GM04504 (cell line): ENCODE data around the gene CASTOR1.

ENCODE experiments used
- DNase-seq: peaks from one replicate; pipeline ENCODE4 v3.0.0-alpha.2; 2012; ENCODE audit warnings: low read depth

Gene CASTOR1

DNA sequence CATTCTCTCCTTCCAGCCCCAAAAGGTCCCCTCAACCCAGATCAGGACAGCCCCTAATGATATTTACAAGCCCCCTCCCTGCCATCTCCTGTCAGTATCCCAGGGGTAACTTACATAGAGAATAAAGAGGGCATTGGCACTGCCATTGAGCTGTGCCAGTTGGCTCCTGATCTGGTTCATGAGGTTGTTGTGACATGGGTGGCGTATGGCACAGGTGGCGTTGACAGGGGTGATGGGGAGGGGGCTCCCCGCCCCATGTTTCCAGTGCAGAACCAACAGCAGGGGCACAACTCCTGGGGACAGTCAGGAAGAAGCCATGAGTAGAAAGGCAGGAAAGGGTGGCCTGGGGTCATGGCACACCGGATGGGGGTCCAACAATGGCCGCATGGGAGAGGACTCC lies 44.7 kb downstream of the CASTOR1 start:
- DNase-seq, result no peak

DNA sequence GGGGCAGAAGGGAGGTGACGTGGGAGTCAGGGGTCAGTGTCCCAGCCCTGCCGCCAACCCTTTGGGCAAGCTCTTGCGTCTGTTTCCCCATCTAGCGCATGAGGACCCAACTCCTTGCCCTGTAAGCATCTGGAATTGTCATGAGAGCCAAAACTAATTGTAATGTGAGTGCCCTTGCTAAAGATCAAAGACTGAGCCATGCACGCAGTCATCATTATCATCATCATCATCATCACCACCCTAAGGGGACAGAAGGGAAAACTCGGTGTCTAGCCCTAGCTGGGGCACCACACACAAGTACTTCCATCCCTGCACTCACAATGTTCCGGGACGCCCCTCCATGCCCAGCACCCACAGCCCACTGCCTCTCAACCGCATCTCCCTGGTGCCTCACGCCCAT lies 45.2 kb downstream of the CASTOR1 start:
- DNase-seq, result no peak

DNA sequence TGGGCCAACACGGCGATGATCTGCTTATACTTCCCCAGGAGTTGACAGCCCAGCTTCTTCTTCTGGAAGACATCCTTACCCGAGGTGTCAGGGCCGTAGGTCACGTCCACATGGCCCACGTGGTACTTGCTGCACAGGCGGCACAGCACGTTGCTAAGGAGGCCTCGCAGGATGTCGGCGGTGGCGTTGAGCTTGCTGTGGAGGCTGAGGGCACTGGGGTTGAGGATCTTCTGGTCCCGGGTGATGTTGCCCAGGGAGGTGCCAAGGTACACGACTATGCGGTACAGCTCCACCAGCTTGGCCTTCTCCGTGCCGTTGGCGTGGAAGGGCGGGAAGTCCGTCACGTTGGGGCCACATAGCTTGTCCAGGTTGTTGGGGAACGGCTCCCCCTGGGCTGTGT lies 45.6 kb downstream of the CASTOR1 start:
- DNase-seq, result no peak

DNA sequence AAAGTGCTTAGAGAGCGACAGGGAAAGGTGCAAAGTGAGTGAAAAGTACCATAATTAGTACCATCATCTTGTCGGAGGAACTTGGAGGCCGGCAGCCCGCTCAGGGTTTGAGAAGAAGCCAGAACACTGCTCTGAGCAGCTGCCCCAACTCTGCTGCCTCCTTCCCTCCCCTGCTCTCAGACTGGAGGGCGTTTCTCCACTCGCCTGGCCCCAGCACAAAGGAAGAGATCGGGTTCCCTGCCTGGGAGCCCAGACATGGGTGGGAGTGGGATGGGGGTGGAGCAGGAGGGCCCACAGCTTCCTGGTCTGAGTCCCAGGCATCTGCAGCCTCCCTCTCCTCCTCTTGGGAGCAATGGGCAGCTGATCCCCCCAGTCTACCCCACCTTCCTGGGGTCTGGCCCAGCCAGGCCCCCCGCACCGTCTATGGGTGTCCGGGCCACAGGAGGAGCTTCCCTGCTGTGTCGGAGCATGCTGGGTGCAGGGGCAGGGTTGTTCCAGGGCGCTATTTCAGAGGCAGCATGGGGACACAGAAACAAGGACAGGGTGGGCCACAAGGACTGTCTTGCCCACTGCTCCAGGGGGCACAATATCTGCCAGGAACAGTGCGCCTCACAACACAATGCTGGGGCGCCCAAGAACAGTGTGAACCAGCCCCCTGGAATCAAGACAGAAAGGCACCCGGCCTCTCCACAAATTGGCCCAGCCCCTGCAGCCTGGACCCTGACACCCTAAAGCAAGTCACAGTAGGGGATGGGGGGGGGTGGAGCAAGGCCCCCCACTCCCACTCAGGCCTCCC lies 47.5 kb downstream of the CASTOR1 start:
- DNase-seq, result no peak

DNA sequence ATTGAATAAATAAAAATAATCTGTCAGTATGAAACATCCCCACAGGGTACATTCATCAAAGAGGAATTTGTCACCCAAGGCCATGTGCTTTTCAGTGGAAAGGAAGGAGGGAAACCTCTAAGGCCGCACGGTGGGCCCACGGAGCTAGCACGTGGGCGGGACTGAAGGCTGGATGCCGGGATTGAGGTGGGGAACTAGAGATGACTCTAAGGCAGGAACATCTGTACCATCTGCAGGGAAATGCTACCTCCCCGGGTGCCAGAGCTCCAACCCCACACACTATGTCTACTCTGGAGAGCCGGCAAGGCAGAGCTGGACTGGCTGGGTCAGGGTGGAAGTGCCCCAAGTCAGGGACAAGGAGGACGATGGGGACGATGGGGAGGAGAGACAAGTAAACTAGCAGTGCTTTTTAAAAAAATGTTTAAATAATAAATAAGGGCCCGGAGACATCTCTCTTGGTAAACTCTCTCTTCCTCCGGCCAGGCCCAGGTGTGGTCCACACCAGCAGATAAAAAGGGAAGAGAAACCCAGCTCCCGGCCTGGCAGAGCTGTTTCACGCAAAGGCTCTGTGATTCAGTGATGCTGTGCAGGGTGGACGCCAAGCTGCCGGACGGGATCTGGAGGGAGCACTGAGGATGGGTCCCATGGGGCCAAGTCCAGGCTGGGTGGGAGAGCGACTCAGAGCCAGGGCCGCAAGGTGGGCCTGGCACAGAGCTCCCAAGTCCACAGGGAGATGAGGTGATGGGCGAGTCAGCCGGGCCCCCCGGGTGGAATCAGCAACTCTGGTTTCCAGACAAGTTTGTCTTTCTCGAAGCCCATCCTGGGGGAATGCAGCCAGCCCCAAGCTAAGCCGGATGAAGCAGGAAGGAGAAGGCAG lies 48.5 kb downstream of the CASTOR1 start:
- no peak for DNase-seq

DNA sequence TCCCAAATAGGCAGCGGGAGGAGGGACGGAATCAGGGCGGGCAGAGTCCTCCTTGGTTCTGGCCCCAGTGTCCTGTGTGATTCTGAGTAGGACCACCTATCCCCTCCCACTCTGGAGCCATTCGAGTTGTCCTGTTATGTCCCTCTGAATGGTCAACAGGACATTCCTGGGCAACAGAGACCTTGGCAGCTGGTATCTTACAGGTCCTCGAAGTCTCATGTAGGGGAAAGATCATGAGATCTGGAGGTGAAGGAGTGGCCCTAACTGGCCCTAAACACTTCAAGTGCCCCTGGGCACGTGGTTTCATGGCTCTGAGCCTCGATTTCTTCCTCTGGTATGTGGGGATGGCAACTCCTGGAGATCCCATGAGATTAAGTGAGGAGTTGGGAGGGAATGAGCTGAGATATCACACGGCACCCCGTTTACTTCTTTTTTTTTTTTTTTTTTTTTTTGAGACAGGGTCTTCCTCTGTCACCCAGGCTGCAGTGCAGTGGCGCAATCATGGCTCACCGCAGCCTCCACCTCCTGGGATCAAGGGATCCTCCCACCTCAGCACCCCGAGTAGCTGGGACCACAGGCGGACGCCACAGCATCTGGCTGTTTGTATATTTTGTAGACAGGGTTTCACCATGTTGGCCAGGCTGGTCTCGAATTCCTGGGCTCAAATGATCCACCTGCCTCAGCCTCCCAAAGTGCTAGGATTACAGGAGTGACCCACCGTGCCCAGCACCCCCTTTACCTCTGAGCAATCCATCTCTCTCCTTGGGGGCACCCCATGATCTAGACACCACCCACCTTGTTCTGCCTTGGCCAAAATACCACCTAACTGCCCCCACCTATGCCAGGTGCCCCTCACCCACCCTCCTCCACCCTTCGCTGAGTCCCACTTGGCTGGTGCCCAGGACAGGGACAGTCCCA lies 49.6 kb downstream of the CASTOR1 start:
- no peak for DNase-seq

DNA sequence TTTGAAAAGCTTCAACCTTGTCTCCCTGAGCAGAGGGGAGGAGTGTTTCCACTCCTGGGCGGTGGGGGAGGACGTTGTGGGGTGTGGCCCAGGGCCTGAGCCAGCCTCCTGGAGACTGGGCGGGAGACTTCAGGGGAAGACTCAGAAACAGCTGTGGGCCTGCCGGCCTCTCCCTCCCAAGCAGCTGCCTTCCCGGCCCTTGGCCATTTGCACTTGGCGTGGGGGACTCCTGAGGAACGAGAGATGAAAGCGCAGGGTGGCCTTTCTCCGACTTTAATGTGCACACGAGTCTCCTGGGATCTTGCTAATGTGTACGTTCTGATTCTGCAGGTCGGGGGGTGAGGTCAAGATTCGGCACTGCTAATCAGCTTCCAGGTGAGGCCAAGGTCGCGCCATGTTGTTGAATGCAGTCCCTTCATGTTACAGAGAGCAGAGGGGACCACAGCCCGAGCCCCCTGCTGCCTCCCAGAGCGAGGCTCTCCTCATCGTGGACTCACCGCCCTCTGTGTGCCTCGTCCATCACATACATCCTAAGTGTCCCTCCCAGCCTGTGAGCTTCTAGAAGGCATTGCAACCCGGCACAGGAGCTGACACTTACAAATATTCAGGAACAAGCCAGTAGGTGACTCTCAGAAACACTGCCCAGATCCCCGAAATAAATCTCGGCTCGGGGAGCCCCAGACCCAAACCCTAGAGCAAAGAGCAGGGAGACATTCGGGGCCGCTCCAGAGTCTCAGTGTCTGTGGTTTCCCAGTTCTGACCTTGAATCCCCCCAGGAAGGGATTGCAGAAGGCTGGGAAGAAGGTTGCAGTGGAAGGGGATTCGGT lies 50.4 kb downstream of the CASTOR1 start:
- DNase-seq, result no peak

DNA sequence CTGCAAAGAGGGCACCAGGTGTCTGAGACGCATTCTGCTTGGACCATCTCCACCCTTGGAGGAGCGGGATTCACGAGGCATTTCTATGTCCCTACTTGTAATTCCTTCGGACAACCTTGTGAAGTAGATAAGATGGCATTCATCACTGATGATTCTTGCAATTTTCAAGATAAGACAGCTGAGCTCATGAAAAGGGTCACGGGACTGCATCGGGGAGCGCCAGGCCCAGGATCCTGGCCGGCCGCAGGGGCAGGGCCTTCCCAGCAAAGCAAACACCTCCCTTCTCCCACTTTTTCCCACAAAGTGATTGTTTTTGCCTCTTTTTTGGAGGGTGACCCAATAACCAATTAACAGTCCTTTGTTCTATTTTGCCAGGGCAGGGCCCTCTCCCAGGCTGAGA lies 51.2 kb downstream of the CASTOR1 start:
- no peak for DNase-seq

DNA sequence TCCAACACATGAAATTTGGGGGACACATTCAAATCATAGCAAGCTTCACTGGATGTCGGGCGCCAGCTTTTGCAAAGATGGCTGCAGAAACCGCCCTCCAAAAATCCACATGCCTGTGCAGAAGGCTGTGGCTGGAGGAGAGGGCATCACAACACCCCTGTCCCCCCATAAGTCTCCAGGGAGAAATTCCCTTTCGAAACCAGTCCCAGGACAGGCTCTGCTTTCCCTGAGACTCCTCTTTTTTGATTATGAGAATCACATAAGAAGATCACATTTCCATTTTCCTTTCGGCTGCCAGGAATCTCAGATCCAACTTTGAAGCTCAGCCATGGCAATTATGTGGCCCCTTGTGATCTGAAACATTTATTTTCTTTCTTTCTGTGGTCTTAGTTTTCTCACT lies 52.4 kb downstream of the CASTOR1 start:
- no peak for DNase-seq

DNA sequence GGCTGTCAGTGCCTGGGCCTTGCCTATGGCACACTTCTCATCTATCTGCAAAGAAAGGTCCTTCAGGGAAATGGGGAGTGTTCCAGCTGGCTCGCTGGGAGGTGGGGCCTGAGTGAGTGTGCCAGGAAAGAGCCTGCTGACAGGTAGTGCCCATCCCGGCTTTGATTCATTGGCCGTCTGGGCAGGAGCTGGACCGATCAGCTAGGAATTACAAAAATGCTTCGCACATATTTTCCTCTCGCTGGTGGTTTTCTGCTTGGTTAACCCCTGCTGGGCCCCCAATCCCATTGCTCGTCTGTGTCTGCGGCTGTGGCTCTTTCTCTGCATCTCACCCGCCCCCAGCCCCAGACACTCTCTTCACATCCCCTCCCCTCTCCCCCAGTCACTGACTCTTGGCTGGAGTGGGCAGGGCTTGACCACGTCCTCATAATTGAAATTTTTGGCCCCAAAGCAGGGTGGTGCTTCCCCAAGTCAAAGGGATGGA lies 53.6 kb downstream of the CASTOR1 start:
- DNase-seq, result no peak
